Esophagus (tissue), 2 donors: Measurements from ENCODE around the gene RSPO1. TPM values are rescaled to one million over a fixed set of nuclear protein-coding genes. Genes with fewer than 3 reads are reported as not detected.
A peak's percentile ranks its signal among the peaks of the same experiment; 100 is the strongest.
"Not testable (repeated sequence)": the region's sequence is repeated elsewhere in the genome, so short reads cannot be mapped to it uniquely, and the experiment has no call there.

Source experiments
- H3K27ac ChIP-seq, 2 donors: one replicate each; pipeline ENCODE4 v1.5.1; 2013; ENCODE audit warnings: low read depth in 2 of 2, mild to moderate bottlenecking in 2 of 2, inconsistent platforms in 1 of 2, low read length in 1 of 2, moderate library complexity in 1 of 2
- H3K27me3 ChIP-seq, 2 donors: one replicate each; pipeline ENCODE4 v1.6.1; 2013; ENCODE audit warnings: low read length in 2 of 2, control low read depth in 1 of 2, mild to moderate bottlenecking in 1 of 2; ENCODE audit not compliant: insufficient read depth in 2 of 2, control insufficient read depth in 1 of 2
- H3K36me3 ChIP-seq, 2 donors: one replicate each; pipeline ENCODE4 v1.6.1; 2013; ENCODE audit warnings: low read length in 1 of 2; ENCODE audit not compliant: control insufficient read depth in 2 of 2, insufficient read depth in 2 of 2
- H3K4me1 ChIP-seq, 2 donors: one replicate each; pipeline ENCODE4 v1.6.1; 2013; ENCODE audit warnings: low read length in 1 of 2; ENCODE audit not compliant: control insufficient read depth in 2 of 2, insufficient read depth in 2 of 2
- H3K4me3 ChIP-seq, 2 donors: one replicate each; pipeline ENCODE4 v1.5.1; 2013; ENCODE audit warnings: low read length in 2 of 2, mild to moderate bottlenecking in 2 of 2, low read depth in 1 of 2, moderate library complexity in 1 of 2
- H3K9me3 ChIP-seq, 2 donors: one replicate each; pipeline ENCODE4 v1.6.1; 2013; ENCODE audit warnings: mild to moderate bottlenecking in 2 of 2, low read depth in 1 of 2, low read length in 1 of 2, moderate library complexity in 1 of 2; ENCODE audit not compliant: control insufficient read depth in 2 of 2, insufficient read depth in 1 of 2
- WGBS, 2 donors: extraction: QIAGEN DNeasy Blood & Tissue Kit; methylation state at CpG; one replicate each; pipeline ENCODE4 v1.1.7; 2013; 5-methylcytosine and 5-hydroxymethylcytosine counted together
- polyA plus RNA-seq, 2 donors: library from polyadenylated mRNA; stranded (reverse); fragments of 200-250 nt; gene quantifications; one replicate each; pipeline ENCODE4 v1.2.3, GENCODE V29; 2013
- donor health status: healthy with polysubstance abuse.
- donor health status: Bipolar disorder and iron deficiency.

Gene RSPO1, protein sequence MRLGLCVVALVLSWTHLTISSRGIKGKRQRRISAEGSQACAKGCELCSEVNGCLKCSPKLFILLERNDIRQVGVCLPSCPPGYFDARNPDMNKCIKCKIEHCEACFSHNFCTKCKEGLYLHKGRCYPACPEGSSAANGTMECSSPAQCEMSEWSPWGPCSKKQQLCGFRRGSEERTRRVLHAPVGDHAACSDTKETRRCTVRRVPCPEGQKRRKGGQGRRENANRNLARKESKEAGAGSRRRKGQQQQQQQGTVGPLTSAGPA
- under 1 TPM; 0.33 to 0.87 TPM for polyA plus RNA-seq

DNA sequence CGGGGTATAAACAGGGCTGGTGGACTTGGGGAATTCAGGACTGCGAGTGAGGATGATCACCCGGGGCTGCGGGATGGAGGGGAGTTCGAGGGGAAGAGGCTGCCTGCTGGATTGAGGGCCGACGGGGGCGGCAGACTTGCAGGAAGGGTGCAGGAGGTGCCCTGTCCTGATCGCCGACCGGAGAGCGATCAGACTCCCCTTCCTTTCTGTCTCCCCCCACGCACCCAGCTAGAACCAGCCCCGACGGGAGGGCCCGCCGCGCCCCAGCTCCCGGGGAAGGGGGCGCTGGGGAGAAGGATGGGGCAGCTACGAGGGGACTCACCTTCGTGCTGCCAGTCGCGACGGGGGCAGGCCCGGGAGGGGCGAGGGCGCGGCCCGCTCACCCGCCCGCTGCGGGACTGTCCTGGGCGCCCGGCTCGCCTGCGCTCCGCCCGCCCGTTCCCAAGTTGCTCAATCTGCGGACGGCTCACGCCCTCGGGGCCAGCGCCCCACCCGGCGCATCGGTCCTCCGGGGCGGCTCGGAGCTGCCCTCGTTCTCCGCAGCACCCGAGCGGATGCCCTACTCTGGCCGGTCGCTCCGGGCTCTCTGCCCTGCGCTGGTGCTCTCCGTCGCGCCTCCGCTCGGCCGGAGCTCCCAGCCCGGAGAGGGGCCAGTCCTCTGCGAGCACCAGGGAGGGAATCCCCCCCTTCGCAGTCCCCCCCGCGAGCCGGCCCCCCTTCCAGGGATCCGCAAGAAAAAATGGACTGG, at the start of gene RSPO1:
TSS of gene RSPO1 (minus strand) at position 649 of the 748 bp plus-strand sequence. CDS start 5,231 bp downstream, outside the sequence.
- H3K4me3 ChIP-seq = peak within 1 kb of the TSS; percentile 32 to 34
- peaks cover 4 to 33% of the 10 kb centered on the region in 2 donors for H3K27me3 ChIP-seq
- H3K27ac ChIP-seq = no peak within 1 kb of the TSS

DNA sequence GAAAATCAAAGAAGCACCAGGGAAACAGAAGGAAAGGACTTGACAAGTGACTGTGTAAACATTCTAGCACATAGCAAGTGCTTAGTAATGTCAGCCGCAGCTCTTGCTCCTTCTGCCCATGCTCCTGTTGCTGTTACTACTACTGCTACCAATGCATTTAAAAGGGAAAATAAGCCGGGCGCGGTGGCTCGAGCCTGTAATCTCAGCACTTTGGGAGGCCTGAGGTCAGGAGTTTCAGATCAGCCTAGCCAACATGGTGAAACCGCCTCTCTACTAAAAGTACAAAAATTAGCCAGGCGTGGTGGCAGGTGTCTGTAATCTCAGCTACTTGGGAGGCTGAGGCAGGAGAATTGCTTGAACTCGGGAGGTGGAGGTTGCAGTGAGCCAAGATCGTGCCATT, 49.5 kb upstream of the RSPO1 start:
- H3K27me3 ChIP-seq, H3K27ac ChIP-seq, H3K4me3 ChIP-seq, H3K4me1 ChIP-seq, H3K9me3 ChIP-seq: not testable (repeated sequence)
- 91% methylated on average over 9 of the region's 9 CpGs for WGBS, 2 donors
- peaks cover 9 to 21% of the 10 kb centered on the region in 2 donors for H3K36me3 ChIP-seq

More for the DNA sequence above, at the start of gene RSPO1:
- WGBS, 2 donors = 2 to 4% methylated on average over 35 to 71 of the region's 72 CpGs
- Histone ChIP-seq H3K4me1 (peaks cover 0 to 5% of the 10 kb centered on the region in 2 donors), H3K9me3 (no peaks in the 10 kb centered on the region), H3K36me3 (no peaks in the 10 kb centered on the region)

DNA sequence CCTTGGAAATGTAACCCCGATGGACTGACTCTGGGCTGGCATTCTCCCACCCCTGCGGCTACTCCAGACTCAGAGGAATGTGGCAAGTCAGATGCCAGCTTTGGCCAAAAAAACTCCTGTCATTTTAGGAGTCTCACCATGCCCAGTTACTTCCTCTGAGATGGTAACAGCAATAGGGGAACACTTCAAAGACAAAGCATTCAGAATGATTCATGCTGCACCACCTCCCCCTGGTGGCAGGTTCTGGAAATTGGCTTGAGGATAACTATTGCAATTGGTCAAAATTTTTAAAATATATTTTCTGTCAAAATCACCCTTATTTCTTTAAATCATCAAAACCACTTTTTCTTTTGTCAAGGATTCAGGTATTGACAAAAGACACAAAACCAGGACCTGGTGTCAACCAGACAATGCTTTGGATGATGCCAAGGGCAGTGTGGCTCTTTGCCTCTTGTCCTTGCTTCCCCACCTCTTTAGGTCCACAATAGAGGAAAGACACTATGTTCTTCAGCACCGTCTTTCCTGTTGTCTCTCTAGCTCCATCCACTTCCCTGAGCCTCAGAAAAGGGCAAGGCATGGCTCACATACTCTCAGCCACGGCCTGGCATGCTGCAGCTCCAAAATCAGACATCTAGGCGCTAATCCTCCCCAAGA, 47.8 kb upstream of the RSPO1 start:
- H3K9me3 ChIP-seq = no peaks in the 10 kb centered on the region
- 64 to 69% methylated on average over 5 of the region's 5 CpGs for WGBS, 2 donors
- no peak overlapping the region for H3K4me3 ChIP-seq
- no peaks in the 10 kb centered on the region for H3K27me3 ChIP-seq
- no peak overlapping the region for H3K27ac ChIP-seq
- H3K36me3 ChIP-seq = peaks cover 9 to 21% of the 10 kb centered on the region in 2 donors
- H3K4me1 ChIP-seq = no peaks in the 10 kb centered on the region

GRCh38 chr1:37680933-37681332, 46.2 kb upstream of the RSPO1 start:
- WGBS, 2 donors = 75 to 77% methylated on average over 3 of the region's 3 CpGs
- Histone ChIP-seq H3K27me3 (no peaks in the 10 kb centered on the region), H3K4me1 (no peaks in the 10 kb centered on the region), H3K36me3 (peaks cover 5 to 12% of the 10 kb centered on the region in 2 donors), H3K27ac (no peak overlapping the region), H3K9me3 (no peaks in the 10 kb centered on the region), H3K4me3 (no peak overlapping the region)

- no peaks in the 10 kb centered on the region for H3K9me3 ChIP-seq
- no peaks in the 10 kb centered on the region for H3K27me3 ChIP-seq
- H3K27ac ChIP-seq = no peak overlapping the region
- no peaks in the 10 kb centered on the region for H3K4me1 ChIP-seq
- WGBS, 2 donors = 84 to 85% methylated on average over 5 of the region's 5 CpGs
- peaks cover 0 to 2% of the 10 kb centered on the region in 2 donors for H3K36me3 ChIP-seq
- no peak overlapping the region for H3K4me3 ChIP-seq
Measured at GRCh38 chr1:37677808-37678207, 43.1 kb upstream of the RSPO1 start.

DNA sequence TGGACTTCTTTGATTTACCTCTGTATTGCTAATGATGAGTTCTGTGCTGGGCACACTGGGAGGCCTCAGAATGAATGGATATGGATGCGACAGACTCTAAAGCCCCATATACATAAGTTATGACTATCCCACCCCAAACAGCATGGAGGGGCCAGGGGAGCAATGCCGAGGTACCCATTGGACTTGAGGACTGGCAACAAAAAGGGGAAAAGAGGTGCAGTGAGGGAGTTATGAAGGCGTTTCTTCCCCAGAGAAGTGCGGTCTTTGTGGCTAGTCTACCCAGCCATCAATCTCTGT, 42.4 kb upstream of the RSPO1 start:
- Histone ChIP-seq H3K27me3 (no peaks in the 10 kb centered on the region), H3K27ac (no peak overlapping the region), H3K36me3 (no peaks in the 10 kb centered on the region), H3K4me1 (no peaks in the 10 kb centered on the region), H3K4me3 (no peak overlapping the region), H3K9me3 (no peaks in the 10 kb centered on the region)
- WGBS, 2 donors = 69 to 76% methylated on average over 4 of the region's 4 CpGs

- no peaks in the 10 kb centered on the region for H3K27me3 ChIP-seq
- H3K4me3 ChIP-seq = no peak overlapping the region
- no peaks in the 10 kb centered on the region for H3K4me1 ChIP-seq
- no peaks in the 10 kb centered on the region for H3K36me3 ChIP-seq
- H3K27ac ChIP-seq = no peak overlapping the region
- WGBS, 2 donors = 49 to 51% methylated on average over 14 of the region's 14 CpGs
- no peaks in the 10 kb centered on the region for H3K9me3 ChIP-seq
Measured at GRCh38 chr1:37676281-37677142, 41.8 kb upstream of the RSPO1 start.

- H3K36me3 ChIP-seq = no peaks in the 10 kb centered on the region
- no peaks in the 10 kb centered on the region for H3K4me1 ChIP-seq
- no peaks in the 10 kb centered on the region for H3K9me3 ChIP-seq
- 37 to 42% methylated on average over 9 to 10 of the region's 10 CpGs for WGBS, 2 donors
- H3K27me3 ChIP-seq = no peaks in the 10 kb centered on the region
- H3K4me3 ChIP-seq = no peak overlapping the region
- no peak overlapping the region for H3K27ac ChIP-seq
Measured at GRCh38 chr1:37673920-37674319, 39.2 kb upstream of the RSPO1 start.

GRCh38 chr1:37672136-37672870, 37.6 kb upstream of the RSPO1 start:
- no peaks in the 10 kb centered on the region for H3K36me3 ChIP-seq
- no peaks in the 10 kb centered on the region for H3K4me1 ChIP-seq
- H3K27me3 ChIP-seq = no peaks in the 10 kb centered on the region
- no peaks in the 10 kb centered on the region for H3K9me3 ChIP-seq
- 64 to 68% methylated on average over 9 of the region's 9 CpGs for WGBS, 2 donors
- H3K4me3 ChIP-seq = no peak overlapping the region
- H3K27ac ChIP-seq = no peak overlapping the region
